GM21786 (cell line): ENCODE measurements around the gene RAPGEF5.

Source experiments
- ATAC-seq: cut with Tn5 transposase; IDR thresholded peaks from one replicate; pipeline ENCODE4 v1.9.1; 2021; ENCODE audit not compliant: unreplicated experiment

RAPGEF5 gene

DNA sequence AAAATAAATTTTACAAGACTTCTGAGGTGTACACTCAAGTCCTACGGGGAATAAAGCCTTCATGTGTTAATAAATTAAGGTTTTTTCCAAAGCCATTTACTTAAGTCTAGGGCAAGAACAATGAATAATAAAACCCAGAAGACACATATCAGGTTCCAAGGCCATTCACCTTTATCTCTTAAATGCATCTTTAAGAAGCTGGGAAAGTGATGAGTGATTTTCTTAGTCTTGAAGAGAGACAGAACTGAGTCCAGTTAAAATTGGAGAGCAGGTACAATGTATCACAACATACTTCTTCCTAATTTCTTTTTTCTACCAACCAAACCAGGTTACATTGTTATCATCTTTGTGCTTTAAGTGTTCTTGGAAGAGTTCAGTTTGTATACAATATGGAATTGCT, 189.5 kb downstream of the RAPGEF5 start:
- ATAC-seq = no peak

DNA sequence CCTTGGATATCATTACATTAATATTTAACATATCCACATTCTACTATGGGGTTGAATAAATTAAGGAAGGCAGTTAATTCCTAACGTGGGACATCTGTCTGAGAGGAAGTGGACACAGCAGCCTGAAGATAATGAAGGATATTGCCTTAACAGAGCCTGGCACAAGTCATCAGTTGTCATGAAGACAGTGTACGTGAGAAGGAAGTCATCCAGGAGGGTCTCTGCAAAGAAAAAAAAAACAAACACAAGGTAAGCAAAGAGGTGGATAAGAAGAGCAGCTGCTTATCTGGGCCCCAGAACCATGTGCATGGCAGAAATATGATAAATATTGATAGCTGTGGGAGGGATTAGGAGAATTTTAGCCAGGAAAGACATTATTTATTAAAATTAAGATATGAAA, 190.0 kb downstream of the RAPGEF5 start:
- no peak for ATAC-seq

DNA sequence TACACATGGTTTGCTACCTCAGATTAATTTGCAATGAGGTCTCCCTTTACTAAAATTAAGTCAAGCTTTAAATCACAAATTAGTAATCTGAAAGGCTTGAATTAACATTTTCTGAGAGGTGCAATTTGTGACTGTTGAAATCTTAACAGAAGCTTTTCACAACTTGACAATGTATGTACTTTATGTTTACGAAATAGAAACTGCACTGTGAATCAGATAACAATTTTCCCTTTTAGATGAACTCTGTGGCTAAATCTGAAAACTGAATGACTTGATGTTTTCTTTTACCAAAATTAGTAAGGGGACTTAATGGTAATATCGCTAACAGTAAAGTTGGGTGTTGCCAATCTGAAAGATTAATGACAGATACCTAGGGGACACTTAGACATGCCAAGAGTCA, 197.6 kb downstream of the RAPGEF5 start:
- no peak for ATAC-seq

DNA sequence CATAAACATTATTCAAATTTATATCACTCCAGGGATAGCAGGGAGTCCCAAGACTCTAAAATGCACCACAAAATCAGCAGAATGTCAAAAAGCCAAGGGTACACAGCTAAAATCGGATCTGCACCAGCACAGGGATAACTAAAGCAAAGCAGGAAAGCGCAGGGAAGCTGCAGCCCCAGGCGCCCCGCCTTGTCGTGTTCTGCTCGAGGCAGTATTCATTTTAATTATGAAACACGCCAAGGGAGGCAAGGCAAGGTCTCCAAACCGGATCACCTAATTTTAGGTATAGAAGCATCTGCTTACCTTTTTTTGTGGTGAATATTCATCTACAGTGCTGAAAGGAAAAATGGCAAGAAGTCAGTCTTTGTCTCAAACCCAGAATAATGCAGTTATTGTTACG, 199.4 kb downstream of the RAPGEF5 start:
- ATAC-seq = no peak

DNA sequence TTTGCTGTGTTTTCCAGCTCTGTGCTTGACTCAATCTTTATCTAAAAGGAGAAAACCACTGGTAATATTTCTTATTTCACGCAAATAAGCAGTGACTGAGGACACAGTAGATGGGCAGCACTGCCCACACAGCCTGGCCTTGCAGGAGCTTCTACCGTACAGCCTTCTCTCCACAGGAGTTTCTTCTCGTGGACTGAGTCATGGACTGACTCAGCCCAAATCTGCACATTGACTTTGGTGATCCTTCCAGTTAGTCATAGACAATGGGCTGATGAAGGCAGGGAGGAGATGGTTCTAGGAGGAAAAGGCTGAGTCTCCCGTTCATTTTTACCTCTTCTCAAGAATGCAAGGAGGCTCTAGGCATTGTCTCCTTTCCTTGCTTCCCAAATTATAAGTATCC, 200.7 kb downstream of the RAPGEF5 start:
- no peak for ATAC-seq

DNA sequence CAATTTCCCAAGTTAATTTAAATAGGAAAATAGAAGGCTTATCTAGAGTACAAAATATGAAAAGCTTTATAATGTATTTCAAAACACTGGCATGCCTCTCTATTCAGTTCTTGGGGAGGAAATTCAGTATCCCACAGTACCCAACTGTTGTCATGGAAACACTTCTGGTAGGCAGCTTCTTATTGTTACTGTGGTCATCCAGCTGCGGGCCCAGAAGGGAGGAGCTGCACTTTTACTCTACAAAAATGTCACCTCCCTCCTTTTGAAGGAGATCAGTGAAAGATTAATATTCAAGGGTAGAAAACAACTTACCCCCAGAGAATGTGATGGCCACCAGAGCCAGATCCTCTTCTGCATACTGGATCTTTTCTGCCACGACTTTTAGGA, 202.8 kb downstream of the RAPGEF5 start:
- no peak for ATAC-seq

DNA sequence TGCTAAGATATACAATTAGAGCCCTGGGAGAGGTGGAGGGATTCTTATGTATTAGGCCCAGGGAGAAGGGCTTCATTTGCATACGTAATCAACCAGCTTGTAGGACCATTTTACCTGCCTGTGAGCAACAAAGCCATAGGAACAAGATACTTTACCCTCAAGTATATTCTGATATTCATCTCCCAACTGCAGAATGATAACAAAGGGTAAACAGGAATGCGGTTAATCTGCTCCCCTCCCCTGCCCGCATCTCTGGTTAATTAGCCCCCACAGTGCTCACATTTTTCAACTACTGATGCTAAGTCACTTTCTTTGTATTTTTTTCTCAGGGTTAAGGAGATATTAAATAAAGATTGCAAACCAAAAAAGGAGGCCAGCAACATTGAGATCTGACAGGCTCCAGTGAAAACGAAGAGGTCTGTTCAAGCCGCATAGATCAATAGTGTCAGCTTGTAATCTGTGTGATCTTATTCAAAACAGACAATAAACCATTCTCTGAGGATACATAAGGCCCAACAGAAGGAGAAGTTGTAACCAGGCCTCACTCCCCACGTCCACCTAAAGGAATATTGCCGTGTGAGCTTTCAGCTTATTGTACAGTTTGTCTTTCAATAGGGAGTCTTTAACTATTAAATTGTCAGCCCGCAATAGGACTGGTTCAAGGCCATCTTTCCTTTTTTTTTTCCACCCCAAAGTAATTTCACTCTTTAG, 203.4 kb downstream of the RAPGEF5 start:
- ATAC-seq = no peak

DNA sequence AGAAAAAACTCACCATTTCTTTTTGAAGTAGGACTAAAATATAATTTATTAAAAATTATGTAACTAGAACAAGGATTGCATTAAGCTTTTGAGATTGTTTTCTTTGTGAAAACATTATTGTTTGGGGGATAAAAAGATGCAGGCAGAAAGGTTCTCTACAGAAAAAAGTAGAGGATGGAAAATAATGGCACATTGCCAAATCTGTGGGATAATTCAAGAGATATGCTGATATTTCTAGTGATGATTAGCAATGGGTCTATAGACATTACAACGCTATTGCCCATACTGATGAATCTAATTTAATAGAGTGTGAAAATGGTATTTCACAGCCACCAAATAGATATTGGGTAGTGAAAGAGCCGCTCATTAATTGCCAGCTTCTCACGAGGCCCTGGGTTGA, 204.3 kb downstream of the RAPGEF5 start:
- ATAC-seq = no peak

DNA sequence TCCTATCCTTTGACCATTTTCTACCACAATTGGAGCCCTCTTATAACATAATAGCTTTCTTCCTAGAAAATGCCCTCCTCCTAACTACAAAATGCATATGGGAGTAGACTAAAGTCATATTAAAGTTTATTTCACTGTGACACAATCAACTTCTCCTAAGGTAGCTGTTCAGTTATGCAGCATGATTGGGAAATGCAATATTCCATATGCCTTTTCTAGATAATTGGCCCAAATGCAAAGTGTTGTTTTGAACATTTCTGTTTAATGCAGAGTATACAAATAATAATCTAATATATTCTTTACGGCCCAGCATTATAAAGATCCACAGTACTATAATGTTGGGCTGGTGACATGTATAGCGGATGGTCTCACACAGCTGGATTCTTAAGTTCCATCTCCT, 205.1 kb downstream of the RAPGEF5 start:
- ATAC-seq = no peak

DNA sequence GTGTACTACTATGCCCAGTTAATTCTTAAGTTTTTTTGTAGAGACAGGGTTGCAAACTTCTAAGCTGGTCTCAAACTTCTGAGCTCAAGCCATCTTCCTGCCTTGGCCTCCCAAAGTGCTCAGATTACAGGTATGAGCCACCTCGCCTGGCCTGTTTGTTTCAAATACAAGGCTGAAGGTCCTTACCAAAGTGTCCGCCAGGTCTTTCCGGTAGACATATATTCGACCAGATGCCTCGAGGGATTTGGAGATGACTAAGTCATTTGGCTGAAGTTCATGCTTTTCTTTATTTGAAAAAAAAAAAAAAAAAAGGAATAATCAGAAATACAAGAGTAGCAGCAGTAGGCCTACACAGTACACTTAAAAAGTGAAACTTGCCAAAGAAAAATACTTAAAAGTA, 206.7 kb downstream of the RAPGEF5 start:
- no peak for ATAC-seq

DNA sequence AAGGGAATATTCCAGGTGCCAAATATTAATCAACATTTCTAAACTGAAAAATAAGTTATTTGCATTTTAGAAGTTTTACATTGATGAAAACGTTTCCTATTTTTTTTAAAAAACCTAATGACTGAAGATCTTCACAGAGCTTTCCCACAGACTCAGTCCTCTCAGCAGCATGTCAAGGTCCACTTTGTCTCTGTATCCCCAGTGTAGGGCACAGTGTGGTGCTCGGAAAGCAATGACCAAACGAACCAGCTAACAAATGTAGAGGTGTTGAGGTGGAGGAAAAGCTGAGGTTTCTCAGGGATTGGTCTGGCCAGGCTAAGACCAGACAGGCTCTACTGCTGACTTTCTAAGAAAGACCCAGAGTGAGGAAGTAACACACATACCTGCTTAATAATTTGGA, 209.1 kb downstream of the RAPGEF5 start:
- ATAC-seq = no peak

DNA sequence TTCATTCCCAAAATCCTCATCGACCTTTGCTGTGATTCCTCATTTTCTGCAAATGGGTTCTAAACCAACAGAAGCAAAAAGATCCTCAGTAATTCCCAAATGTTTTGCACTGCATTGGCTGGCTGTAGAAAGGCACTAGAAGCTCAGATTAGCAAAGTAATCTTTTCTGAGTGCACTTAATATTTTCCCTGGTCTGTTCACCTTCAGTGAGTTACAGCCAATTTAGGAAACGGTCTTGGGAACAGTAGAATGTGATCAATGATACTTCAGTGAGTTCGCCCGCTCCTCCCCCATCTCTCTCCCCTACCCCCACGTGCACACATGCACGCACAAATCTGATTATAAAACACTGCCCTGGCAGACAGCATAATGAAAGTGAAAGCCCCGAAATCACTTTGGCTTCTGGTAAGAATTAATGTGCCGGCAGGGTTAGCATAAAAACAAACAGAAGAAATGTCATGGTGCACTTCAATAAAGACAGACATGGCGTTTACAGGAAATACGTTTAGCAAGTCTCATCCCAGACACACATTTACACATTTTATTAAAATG, 209.9 kb downstream of the RAPGEF5 start:
- peak; percentile 84 for ATAC-seq

DNA sequence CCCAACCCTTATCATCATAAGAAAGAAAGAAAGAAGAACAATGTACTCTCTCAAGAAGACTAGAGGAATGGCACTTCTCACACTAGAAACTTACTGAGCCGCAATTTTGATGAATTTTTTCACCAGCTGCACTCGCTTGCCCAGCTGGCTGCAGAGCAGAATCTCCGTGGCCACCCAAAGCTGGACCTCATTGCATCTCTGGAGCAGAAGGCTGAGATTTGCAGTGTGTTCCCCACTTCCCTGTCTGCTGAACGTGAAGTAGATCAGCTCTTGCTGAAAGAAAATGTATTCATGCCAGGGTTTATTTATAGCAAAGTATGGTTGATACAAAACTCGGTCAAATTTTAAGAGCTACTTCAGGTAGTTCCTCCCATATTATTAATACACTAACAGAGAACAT, 212.0 kb downstream of the RAPGEF5 start:
- no peak for ATAC-seq

DNA sequence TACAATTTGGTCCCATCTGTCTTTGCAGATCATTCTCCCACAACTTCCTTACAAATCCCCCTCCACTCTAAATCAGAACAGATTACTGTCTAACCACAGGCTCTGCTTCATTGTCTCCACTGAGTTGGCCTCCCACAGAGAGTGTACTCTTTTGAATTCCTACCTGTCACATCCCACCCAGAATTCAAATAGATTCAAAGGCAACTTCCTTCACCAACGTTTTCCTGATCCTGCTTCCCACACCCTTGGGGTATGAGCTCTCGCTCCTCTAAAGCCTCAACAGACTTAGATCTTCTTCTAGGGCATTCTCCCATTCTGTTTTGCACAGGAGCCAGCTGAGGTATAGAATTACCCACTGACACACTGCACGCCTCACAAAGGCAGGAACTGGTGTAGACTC, 213.5 kb downstream of the RAPGEF5 start:
- no peak for ATAC-seq

DNA sequence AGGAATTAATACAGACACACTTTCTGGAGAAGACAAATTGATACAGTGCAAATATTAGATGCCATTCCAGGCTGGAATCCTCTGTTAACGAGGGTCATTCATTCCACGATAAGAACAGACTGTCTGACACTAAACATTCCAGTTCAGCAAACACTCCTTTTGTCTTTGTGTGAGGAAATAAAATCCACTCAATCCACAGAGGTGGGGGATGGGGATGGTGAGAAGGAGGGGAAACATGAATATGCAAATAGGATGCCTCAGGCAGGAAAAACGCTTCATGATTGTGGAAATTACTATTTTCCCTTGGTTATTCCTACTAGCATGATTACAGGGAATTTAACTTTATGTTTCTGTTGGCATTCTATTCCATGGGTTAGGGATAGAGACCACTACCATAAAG, 214.4 kb downstream of the RAPGEF5 start:
- no peak for ATAC-seq

DNA sequence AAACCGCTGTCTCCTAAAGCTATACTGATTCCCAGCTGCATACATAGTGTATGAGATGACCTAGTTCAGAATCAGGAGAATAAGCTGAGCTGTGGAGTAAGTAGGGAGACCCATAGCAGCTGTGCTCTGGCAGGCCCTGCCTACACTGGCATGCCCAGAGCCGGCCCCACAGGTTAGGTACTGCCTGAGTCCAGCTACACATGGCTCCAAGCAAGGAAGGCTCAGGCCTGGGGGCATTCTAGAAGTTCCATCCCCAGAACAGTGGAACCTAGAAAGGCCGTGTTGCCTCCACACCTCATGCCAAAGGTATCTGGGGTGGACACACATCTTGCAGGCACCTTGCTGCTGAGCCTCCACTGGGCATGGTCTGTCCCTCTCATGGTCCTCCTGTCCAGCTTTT, 215.6 kb downstream of the RAPGEF5 start:
- ATAC-seq = no peak

DNA sequence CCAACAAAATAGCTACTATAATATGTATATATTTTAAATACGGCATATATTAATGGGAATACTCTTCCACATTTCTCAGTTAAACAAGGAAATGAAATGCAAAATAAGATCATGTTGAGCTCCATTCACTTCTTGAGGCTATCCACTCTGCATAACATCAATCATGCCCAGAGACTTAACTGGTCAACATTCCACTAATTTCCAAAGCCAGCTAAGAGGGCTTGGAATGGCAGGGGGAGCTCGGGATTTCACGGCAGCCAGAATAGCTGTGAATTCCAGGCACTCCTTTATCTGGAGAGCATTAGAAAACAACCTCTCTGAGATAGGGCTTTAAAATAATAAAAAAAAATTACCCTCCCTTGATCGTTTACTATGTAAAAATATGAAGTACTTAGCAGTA, 216.4 kb downstream of the RAPGEF5 start:
- no peak for ATAC-seq

DNA sequence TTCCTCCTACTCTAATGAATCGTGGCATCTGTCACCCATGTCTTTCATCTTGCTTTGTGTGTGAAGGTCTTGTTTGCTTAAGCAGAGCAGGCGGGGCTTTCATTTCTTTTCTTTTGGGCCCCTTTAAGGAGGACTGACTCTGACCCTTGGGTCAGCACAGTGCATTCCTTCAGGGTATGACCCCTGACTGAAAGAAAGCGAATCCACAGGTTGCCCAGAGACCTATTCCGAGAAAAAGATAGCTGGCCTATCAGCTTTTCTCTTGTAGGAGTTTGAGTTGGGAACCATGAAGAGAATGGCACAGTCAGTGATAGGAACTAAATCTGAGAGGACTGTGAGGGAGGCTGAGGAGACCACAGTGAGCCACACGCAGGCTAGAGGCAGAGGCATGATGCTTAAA, 218.1 kb downstream of the RAPGEF5 start:
- no peak for ATAC-seq

DNA sequence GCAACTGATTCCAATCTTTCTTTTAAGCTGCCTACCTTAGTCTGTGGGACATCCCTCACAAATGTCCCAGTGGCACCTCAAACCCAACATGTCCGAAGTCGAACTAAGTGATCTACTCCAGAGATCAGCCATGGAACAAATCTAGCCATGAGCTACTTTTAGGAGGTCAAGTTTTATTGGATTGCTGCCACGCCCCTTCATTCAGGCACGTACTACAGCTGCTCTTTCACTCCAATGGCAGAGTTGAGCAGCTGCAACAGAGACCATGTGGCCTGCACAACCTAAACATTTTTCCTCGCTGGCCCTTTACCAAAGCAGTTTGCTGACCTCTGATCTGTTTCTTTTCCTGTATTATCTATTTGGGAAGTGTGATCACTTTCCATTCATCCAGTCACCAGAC, 218.8 kb downstream of the RAPGEF5 start:
- no peak for ATAC-seq

DNA sequence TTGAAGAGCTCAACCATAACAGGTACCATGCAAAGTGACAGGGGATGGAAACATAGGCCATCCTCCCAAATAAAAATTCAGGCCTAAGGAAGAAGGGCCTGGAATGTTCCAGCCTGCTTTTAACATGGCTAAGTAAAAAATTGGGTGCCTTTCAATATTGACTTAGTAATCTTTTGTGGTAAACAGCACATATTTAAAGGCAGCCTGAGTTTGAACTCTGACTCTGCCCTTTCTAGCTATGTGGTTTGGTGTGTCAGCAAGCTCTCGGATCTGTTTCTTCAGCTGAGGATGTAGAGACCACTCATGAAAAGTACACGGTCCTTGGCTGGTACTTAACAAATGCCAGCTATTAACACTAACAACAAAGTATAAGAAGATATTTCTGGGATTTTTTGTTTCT, 219.5 kb downstream of the RAPGEF5 start:
- no peak for ATAC-seq

DNA sequence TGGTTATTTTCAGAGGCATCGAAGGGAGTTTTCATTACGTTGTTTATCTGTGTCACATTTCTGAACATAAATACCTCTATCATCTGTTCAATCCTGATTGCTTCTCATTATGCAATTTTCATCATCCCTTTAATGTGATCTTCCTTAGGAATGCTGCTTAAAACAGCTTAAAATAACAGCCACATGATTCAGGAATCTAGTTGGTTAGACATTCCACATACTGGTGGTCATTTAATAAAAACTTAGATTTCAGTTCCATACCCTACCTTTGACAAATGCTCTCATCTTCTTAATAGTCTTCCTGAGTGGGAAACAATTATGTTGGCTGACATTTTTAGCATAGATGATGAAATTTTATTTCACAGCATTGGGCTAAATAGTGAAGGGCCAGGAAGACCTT, 219.9 kb downstream of the RAPGEF5 start:
- ATAC-seq = no peak

DNA sequence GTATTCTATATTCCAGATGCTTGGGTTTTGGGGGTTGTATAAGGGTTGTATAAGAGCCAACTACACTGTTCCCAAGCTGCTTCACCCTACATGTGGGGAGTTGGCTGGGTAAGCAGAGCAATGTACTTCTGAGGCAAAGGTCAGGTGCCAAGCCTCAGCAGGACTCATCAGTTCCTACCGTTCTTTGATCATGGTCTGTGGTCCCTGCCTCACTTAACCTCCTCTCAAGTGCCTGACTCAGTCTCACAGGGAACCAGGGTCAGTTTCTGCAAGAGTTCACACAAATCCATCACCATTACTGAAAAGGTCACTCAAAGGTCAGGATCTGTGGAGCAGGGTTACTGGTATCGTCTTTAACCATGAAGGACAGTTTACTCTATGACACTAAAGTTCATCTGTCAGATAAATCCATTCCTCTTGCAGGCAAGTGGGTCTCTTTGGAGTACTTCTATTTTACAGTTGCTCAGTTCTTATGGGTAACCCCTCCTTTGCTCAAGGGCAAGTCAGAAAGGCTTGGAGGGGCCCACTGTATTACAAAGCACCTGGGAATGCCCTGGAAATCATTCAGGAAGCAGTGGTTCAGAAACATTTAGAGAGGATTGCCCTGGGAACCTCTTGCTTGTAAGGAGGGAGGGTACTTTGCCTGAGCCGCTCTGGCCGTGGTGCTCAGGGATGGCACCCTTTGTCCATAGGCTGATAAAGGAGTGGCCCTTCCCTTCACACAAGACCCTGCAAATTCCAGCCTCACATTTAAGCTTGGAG, 227.0 kb downstream of the RAPGEF5 start:
- ATAC-seq = no peak

DNA sequence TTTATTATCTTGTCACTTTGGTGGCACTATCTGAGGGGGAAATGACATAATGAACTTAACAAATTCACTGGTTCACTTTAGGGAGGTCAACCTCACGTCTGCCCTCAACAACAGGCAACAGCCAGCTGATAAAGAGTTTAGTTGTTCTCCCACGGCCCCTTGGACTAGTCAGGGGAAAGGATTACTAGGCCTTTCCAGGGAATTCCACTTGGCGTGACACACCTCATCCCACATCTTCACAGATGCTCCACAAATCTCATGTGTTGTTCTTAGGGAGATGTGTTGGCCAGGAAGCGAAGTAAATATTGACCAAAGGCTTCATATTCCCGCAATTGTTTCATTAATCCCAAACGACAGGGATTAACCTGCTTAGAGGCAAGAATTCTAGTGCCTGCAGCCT, 227.8 kb downstream of the RAPGEF5 start:
- no peak for ATAC-seq
